DMS53 treated with DMSO at 0.1 percent for 48 hours (cell line): ENCODE data around the gene CCM2.
"Not testable (repeated sequence)": the region's sequence is repeated elsewhere in the genome, so short reads cannot be mapped to it uniquely, and the experiment has no call there.

Source experiments
- DNase-seq: peaks from one replicate; lab custom pipeline; 2025; ENCODE audit not compliant: unreplicated experiment; lab: John Stamatoyannopoulos, UW

Gene CCM2

GRCh38 chr7:45098983-45099839 lies 99.2 kb downstream of the CCM2 start:
- DNase-seq = no peak

- DNase-seq = no peak
Measured at GRCh38 chr7:45099891-45100760, 100.1 kb downstream of the CCM2 start.

- no peak for DNase-seq
Measured at GRCh38 chr7:45100761-45101480, 100.9 kb downstream of the CCM2 start.

GRCh38 chr7:45101748-45102147 lies 101.7 kb downstream of the CCM2 start:
- DNase-seq = no peak

- no peak for DNase-seq
Measured at GRCh38 chr7:45102785-45103712, 103.0 kb downstream of the CCM2 start.

- no peak for DNase-seq
Measured at GRCh38 chr7:45103958-45104843, 104.2 kb downstream of the CCM2 start.

- DNase-seq = no peak
Measured at GRCh38 chr7:45104844-45105587, 105.0 kb downstream of the CCM2 start.

- DNase-seq = no peak
Measured at GRCh38 chr7:45105588-45106188, 105.7 kb downstream of the CCM2 start.

GRCh38 chr7:45106820-45107219 lies 106.8 kb downstream of the CCM2 start:
- DNase-seq = no peak

- no peak for DNase-seq
Measured at GRCh38 chr7:45107356-45107755, 107.4 kb downstream of the CCM2 start.

GRCh38 chr7:45108863-45109262 lies 108.9 kb downstream of the CCM2 start:
- DNase-seq = no peak

GRCh38 chr7:45111298-45112223 lies 111.6 kb downstream of the CCM2 start, which contains the start of gene TBRG4:
Gene TBRG4, minus strand, starts transcription at chr7:45111697. Its CDS starts 2,460 bp downstream, at chr7:45109237.
- peak; percentile 90 for DNase-seq

- no peak for DNase-seq
Measured at GRCh38 chr7:45112648-45113047, 112.6 kb downstream of the CCM2 start.

GRCh38 chr7:45114257-45114656 lies 114.3 kb downstream of the CCM2 start:
- not testable (repeated sequence) for DNase-seq

GRCh38 chr7:45114926-45115325 lies 114.9 kb downstream of the CCM2 start:
- DNase-seq = no peak

GRCh38 chr7:45116048-45116447 lies 116.0 kb downstream of the CCM2 start:
- DNase-seq = no peak

- DNase-seq = no peak
Measured at GRCh38 chr7:45117582-45117981, 117.6 kb downstream of the CCM2 start.
